ENCODE results near the gene MTHFD2.

Gene MTHFD2

DNA sequence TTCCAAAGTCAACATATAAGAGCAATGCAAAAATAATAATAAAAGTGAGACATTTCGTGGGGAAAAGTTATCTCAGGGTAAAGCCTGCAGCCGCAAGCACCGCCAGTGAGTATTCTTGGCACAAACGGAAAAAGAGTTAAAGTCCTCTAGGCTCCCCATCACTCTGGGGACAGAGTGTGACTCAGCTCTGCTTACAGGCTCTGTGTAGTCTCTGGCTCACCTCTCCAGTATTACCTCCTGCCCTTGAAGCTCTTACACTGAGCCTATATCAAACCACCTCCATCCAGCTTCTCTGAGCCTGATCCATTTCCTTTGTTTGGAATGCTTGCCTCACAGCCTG, 55.5 kb downstream of the MTHFD2 start:
- H3K36me3 ChIP-seq (ENCODE audit: insufficient read depth, low read length), result no peaks in the 10 kb centered on the region
- H3K4me1 ChIP-seq (ENCODE audit: control insufficient read depth, insufficient read depth, low read length), result no peaks in the 10 kb centered on the region
- H3K9ac ChIP-seq (ENCODE audit: low read depth, low read length), result no peak overlapping the region
- no peaks in the 10 kb centered on the region for H3K9me3 ChIP-seq (replicated peaks; ENCODE audit: low read length)
- H3K4me2 ChIP-seq (ENCODE audit: low read length), result no peak overlapping the region
- peaks cover 6% of the 10 kb centered on the region for H3K27me3 ChIP-seq (ENCODE audit: control insufficient read depth, insufficient read depth, low read length)
- H3K4me3 ChIP-seq (ENCODE audit: low read length), result no peak overlapping the region

DNA sequence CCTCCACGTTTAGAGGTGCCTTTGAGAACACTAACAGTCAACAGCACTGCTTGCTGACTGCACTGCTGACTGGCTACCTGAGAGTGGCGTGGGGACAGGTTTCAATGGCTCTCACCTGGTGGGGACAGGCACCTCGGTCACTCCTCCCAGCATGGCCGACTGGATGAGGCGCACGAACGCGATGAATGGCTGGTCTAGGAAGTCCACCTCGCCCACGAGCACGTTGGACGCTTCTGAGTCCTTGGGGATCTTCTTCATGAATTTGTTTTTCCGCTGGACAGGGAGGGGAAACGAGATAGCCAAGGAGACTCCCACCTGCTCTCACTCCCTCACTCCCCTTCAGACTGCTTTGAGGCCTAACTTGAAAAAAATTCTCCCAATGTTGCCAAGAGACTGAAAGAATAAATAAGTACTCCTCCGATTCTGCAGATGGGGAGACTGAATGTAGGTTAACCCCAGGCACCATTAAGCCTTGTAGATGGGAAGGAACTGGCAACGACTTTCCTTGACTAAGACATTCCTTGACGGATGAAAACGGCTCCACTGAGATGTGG, 57.3 kb downstream of the MTHFD2 start:
- Histone ChIP-seq H3K36me3 (ENCODE audit: insufficient read depth, low read length) (no peaks in the 10 kb centered on the region), H3K9ac (ENCODE audit: low read depth, low read length) (no peak overlapping the region), H3K27me3 (ENCODE audit: control insufficient read depth, insufficient read depth, low read length) (peaks cover 8% of the 10 kb centered on the region), H3K4me2 (ENCODE audit: low read length) (no peak overlapping the region), H3K4me1 (ENCODE audit: control insufficient read depth, insufficient read depth, low read length) (no peaks in the 10 kb centered on the region), H3K9me3 (replicated peaks; ENCODE audit: low read length) (no peaks in the 10 kb centered on the region), H3K4me3 (ENCODE audit: low read length) (no peak overlapping the region)

DNA sequence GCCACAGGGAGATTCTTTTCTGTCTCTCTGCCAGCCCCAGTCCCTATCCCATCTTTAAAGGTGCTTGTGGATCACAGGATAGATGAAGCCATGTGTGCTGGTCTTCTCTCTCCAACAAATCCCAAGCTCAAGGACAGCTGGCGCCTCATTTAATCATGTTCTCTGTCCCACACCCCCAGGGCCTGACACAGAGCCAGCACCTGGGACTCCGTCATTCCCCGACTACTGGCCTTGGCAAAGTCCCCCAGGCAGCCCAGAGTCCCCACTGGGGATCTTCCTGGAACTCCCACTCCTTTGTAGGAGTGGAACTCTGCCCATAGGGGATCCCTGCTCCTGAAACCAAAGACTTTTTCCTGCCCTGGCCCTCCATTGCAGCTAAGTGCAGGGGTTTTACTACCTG, 60.8 kb downstream of the MTHFD2 start:
- Histone ChIP-seq H3K36me3 (ENCODE audit: insufficient read depth, low read length) (no peaks in the 10 kb centered on the region), H3K4me1 (ENCODE audit: control insufficient read depth, insufficient read depth, low read length) (no peaks in the 10 kb centered on the region), H3K27me3 (ENCODE audit: control insufficient read depth, insufficient read depth, low read length) (peaks cover 4% of the 10 kb centered on the region), H3K9ac (ENCODE audit: low read depth, low read length) (no peak overlapping the region), H3K4me3 (ENCODE audit: low read length) (no peak overlapping the region), H3K4me2 (ENCODE audit: low read length) (no peak overlapping the region), H3K9me3 (replicated peaks; ENCODE audit: low read length) (no peaks in the 10 kb centered on the region)

DNA sequence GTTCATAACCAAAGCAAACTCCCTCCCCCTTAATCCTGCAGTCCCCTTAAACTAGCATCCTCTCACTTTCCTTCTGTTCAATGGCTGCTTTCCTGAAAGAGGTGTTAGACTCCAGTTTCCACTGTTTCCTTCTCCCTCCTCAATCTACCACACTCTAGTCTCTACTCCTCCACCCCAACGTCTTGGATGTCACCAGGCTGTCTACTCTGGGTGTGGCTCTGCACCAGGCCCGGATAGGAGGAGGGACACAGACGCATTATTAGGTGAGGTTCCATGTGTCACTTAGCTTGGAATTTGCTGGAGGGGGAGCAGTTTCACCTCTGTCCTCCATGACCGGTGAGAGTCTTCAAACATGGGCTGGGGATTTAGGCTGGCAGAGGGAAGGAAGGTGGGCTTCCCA, 61.3 kb downstream of the MTHFD2 start:
- no peak overlapping the region for H3K4me3 ChIP-seq (ENCODE audit: low read length)
- peaks cover 2% of the 10 kb centered on the region for H3K27me3 ChIP-seq (ENCODE audit: control insufficient read depth, insufficient read depth, low read length)
- no peak overlapping the region for H3K4me2 ChIP-seq (ENCODE audit: low read length)
- no peaks in the 10 kb centered on the region for H3K9me3 ChIP-seq (replicated peaks; ENCODE audit: low read length)
- no peak overlapping the region for H3K9ac ChIP-seq (ENCODE audit: low read depth, low read length)
- H3K4me1 ChIP-seq (ENCODE audit: control insufficient read depth, insufficient read depth, low read length), result no peaks in the 10 kb centered on the region
- no peaks in the 10 kb centered on the region for H3K36me3 ChIP-seq (ENCODE audit: insufficient read depth, low read length)

DNA sequence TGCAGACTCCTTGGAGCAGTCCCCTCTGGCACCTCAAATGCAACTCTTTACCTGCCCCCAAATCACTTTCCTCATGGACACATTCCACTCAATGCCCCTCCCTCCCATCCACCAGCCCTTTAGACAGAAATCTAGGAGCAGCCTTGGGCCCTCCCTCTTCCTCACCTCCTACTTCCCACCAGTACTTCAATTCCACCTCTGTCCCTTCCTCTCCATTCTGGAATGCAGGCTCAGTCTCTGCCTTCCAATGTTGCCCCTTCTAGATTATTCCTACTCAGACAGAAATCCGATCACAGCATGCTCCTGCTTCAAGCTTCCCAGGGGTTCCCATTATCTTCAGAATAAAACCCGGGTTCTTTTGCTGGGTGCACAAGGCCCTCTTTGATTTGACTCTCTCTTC, 62.1 kb downstream of the MTHFD2 start:
- Histone ChIP-seq H3K27me3 (ENCODE audit: control insufficient read depth, insufficient read depth, low read length) (peaks cover 2% of the 10 kb centered on the region), H3K36me3 (ENCODE audit: insufficient read depth, low read length) (no peaks in the 10 kb centered on the region), H3K4me2 (ENCODE audit: low read length) (no peak overlapping the region), H3K9ac (ENCODE audit: low read depth, low read length) (no peak overlapping the region), H3K4me3 (ENCODE audit: low read length) (no peak overlapping the region), H3K4me1 (ENCODE audit: control insufficient read depth, insufficient read depth, low read length) (no peaks in the 10 kb centered on the region), H3K9me3 (replicated peaks; ENCODE audit: low read length) (no peaks in the 10 kb centered on the region)

DNA sequence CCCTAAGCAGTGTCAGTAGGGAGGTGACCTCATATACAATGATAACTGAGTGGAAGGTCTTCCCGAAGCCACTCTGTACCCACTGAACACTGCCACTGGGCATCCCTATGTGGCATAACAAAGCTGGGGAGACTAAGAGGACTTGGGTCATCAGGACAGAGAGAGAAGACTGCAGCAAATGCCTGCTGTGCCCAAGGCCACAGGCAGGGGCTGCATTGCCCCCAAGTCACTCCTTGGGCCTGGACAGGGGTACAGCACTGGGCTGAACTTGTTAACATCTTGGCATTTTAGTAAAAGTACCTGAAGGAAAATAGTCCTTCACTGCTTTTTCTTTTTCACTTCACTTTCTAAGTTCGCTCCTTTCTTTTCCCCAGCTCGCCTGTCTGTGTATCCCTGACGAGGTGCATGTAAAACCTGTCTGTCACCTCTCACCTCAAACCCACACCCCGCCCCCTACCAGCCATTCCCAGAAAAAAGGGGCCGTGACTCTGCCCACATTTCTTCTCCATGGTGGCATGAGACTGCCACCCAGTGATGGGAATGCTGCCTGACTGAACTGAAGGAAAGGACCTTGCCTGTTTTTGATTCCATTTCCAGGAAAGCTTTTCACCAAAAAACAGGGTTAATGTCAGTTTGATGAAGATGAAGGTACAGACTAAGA, 62.9 kb downstream of the MTHFD2 start:
- H3K4me3 ChIP-seq (ENCODE audit: low read length), result no peak overlapping the region
- H3K4me1 ChIP-seq (ENCODE audit: control insufficient read depth, insufficient read depth, low read length), result no peaks in the 10 kb centered on the region
- H3K9me3 ChIP-seq (replicated peaks; ENCODE audit: low read length), result no peaks in the 10 kb centered on the region
- no peak overlapping the region for H3K4me2 ChIP-seq (ENCODE audit: low read length)
- H3K36me3 ChIP-seq (ENCODE audit: insufficient read depth, low read length), result no peaks in the 10 kb centered on the region
- no peak overlapping the region for H3K9ac ChIP-seq (ENCODE audit: low read depth, low read length)
- peaks cover 2% of the 10 kb centered on the region for H3K27me3 ChIP-seq (ENCODE audit: control insufficient read depth, insufficient read depth, low read length)

DNA sequence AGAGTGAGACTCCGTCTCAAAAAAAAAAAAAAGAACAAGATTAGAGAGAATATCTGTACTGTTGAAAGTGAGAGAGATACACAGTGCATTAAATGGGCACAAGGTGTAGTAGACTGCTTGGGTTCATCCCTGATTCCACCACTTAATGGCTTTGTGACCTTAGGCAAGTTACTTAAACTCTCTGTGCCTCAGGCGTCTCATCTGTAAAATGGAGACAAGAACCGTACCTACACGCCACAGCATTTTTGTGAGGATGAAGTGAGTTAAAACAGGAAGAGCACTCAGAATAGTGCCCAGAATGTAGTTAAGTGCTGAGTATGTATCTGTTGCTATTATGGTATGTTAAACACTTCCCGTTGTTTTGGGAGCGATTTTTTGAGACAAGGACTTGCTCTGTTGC, 64.3 kb downstream of the MTHFD2 start:
- Histone ChIP-seq H3K9ac (ENCODE audit: low read depth, low read length) (no peak overlapping the region), H3K9me3 (replicated peaks; ENCODE audit: low read length) (no peaks in the 10 kb centered on the region), H3K4me3 (ENCODE audit: low read length) (no peak overlapping the region), H3K4me1 (ENCODE audit: control insufficient read depth, insufficient read depth, low read length) (no peaks in the 10 kb centered on the region), H3K27me3 (ENCODE audit: control insufficient read depth, insufficient read depth, low read length) (peaks cover 2% of the 10 kb centered on the region), H3K4me2 (ENCODE audit: low read length) (no peak overlapping the region), H3K36me3 (ENCODE audit: insufficient read depth, low read length) (no peaks in the 10 kb centered on the region)

DNA sequence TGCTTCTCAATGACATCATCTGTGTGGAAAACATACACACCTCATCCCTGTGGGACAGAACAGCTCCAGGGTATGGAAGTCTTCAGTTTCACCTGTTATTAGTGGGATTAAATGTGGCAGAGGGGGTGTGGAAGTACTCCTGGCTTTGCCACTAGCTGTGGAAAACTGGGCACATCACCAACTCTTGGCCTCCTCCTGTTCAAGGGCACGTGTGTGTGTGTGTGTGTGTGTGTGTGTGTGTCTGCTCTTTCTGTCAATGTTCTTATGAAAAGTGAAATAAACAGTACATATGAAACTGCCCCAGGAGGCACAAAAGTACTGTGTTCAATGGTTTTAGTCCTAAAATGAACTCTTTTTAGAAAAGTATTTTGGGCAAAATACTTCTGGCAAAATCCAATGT, 65.9 kb downstream of the MTHFD2 start:
- no peaks in the 10 kb centered on the region for H3K36me3 ChIP-seq (ENCODE audit: insufficient read depth, low read length)
- H3K4me2 ChIP-seq (ENCODE audit: low read length), result no peak overlapping the region
- no peak overlapping the region for H3K4me3 ChIP-seq (ENCODE audit: low read length)
- no peaks in the 10 kb centered on the region for H3K9me3 ChIP-seq (replicated peaks; ENCODE audit: low read length)
- no peaks in the 10 kb centered on the region for H3K27me3 ChIP-seq (ENCODE audit: control insufficient read depth, insufficient read depth, low read length)
- no peak overlapping the region for H3K9ac ChIP-seq (ENCODE audit: low read depth, low read length)
- no peaks in the 10 kb centered on the region for H3K4me1 ChIP-seq (ENCODE audit: control insufficient read depth, insufficient read depth, low read length)

DNA sequence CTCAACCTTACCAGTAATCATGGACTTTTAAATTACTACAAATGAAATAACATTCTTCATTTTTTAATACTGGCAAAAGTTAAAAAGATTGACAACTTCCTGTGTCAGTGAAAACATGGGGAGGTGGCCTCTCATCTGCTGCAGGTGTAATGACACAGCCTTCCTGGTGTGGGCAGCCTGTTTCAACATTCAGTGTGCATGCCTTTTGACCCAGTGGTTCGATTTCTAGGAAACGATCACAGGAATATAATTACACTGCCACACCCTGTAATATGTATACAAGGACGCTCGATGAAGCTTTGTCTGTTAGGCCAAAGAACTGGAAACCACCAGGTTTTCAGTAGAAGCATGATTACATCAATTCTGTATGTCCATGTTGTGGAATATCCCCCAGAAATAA, 68.7 kb downstream of the MTHFD2 start:
- no peaks in the 10 kb centered on the region for H3K36me3 ChIP-seq (ENCODE audit: insufficient read depth, low read length)
- H3K4me1 ChIP-seq (ENCODE audit: control insufficient read depth, insufficient read depth, low read length), result no peaks in the 10 kb centered on the region
- H3K27me3 ChIP-seq (ENCODE audit: control insufficient read depth, insufficient read depth, low read length), result peaks cover 4% of the 10 kb centered on the region
- H3K9me3 ChIP-seq (replicated peaks; ENCODE audit: low read length), result no peaks in the 10 kb centered on the region
- H3K4me3 ChIP-seq (ENCODE audit: low read length), result no peak overlapping the region
- no peak overlapping the region for H3K9ac ChIP-seq (ENCODE audit: low read depth, low read length)
- H3K4me2 ChIP-seq (ENCODE audit: low read length), result no peak overlapping the region

All from skeletal muscle satellite cell (primary cell).